Stimulated activated CD4-positive, alpha-beta T cell treated with anti-CD3 and anti-CD28 coated beads, Interleukin-12 subunit alpha, Interleukin-12 subunit beta, amount 100 ng/mL, for 24 hours (primary cell): Measurements from ENCODE around the gene SF3A1.
"Not testable (repeated sequence)": the region's sequence is repeated elsewhere in the genome, so short reads cannot be mapped to it uniquely, and the experiment has no call there.

ENCODE experiments used
- DNase-seq, 2 experiments: peaks; one replicate each; pipeline ENCODE4 v3.0.0-alpha.2; 2020; ENCODE audit warnings: low read depth in 2 of 2

The SF3A1 gene

GRCh38 chr22:30356449-30357235 is at the start of gene SF3A1, which contains the start of gene CCDC157:
Gene SF3A1 (minus strand): TSS chr22:30356894. CDS start chr22:30356792, 102 bp downstream.
Gene CCDC157 (plus strand): TSS chr22:30357007. CDS start chr22:30366001, 8,994 bp downstream.
- peak; percentile 71 to 81 for DNase-seq

- no peak for DNase-seq
These were observed 49.7 kb upstream of the SF3A1 start for GRCh38 chr22:30406400-30406799.

GRCh38 chr22:30405731-30406130 is 49.0 kb upstream of the SF3A1 start:
- no peak for DNase-seq

GRCh38 chr22:30404307-30404706 is 47.6 kb upstream of the SF3A1 start:
- DNase-seq, result no peak

- not testable (repeated sequence) for DNase-seq
These were observed 46.0 kb upstream of the SF3A1 start for GRCh38 chr22:30402766-30403104.

- no peak for DNase-seq
These were observed 45.5 kb upstream of the SF3A1 start for GRCh38 chr22:30402028-30402765.

- DNase-seq, result not testable (repeated sequence)
These were observed 44.3 kb upstream of the SF3A1 start for GRCh38 chr22:30401024-30401423.

- DNase-seq, result no peak
These were observed 43.5 kb upstream of the SF3A1 start for GRCh38 chr22:30400159-30400558.

GRCh38 chr22:30399718-30400117 is 43.0 kb upstream of the SF3A1 start:
- no peak for DNase-seq

GRCh38 chr22:30398685-30399680 is 42.3 kb upstream of the SF3A1 start:
- no peak for DNase-seq

- DNase-seq, result no peak
These were observed 41.3 kb upstream of the SF3A1 start for GRCh38 chr22:30397656-30398635.

GRCh38 chr22:30396871-30397655 is 40.4 kb upstream of the SF3A1 start, which contains the start of gene SEC14L2:
Gene SEC14L2 (plus strand): TSS chr22:30397018. CDS start chr22:30397117, 99 bp downstream.
- DNase-seq, result peak; percentile 33 to 66

GRCh38 chr22:30393885-30394284 is 37.2 kb upstream of the SF3A1 start:
- no peak for DNase-seq

- DNase-seq, result no peak
These were observed 36.6 kb upstream of the SF3A1 start for GRCh38 chr22:30393322-30393680.

- DNase-seq, result no peak
These were observed 36.1 kb upstream of the SF3A1 start for GRCh38 chr22:30392661-30393321.

- peak; percentile 51 to 68 for DNase-seq
These were observed 34.4 kb upstream of the SF3A1 start for GRCh38 chr22:30390974-30391691.

GRCh38 chr22:30386960-30387827 is 30.5 kb upstream of the SF3A1 start, which contains the start of gene RNF215:
Gene RNF215 (minus strand): TSS chr22:30387411. CDS start chr22:30387313, 98 bp downstream.
- DNase-seq, result peak; percentile 52 to 71
